OCI-LY3 (cell line): ENCODE results near the gene TRIM41.

ENCODE experiments used
- EZH2phosphoT487 ChIP-seq: fragments of 200-600 bp; shearing (Covaris generic); IDR thresholded peaks from 2 replicates; pipeline ENCODE4 v1.6.1; 2018; ENCODE audit warnings: antibody characterized with exemption, mixed run types, low read depth
- TF ChIP-seq, protein P1 (sequence below): fragments of 200-600, 300-600 bp; sonication (generic); IDR thresholded peaks from 2 replicates; pipeline ENCODE4 v1.5.1; 2014; ENCODE audit warnings: antibody characterized with exemption, low read length, low read depth

DNA sequence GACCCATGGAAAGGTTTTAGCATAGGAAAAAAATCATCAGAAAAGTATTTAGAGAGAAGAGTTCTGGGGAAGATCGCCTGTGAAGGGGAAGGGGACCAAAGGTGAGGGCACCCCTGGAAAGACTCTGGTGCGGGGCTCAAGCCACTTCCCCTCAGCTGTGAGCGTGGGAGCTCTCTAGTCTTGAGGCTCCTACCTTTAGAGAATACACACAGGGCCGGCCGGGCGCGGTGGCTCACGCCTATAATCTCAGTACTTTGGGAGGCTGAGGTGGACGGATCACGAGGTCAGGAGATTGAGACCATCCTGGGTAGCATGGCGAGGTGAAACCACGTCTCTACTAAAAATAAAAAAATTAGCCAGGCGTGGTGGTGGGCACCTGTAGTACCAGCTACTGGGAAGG, 6.9 kb downstream of the TRIM41 start:
- TF ChIP-seq, protein P1, sequence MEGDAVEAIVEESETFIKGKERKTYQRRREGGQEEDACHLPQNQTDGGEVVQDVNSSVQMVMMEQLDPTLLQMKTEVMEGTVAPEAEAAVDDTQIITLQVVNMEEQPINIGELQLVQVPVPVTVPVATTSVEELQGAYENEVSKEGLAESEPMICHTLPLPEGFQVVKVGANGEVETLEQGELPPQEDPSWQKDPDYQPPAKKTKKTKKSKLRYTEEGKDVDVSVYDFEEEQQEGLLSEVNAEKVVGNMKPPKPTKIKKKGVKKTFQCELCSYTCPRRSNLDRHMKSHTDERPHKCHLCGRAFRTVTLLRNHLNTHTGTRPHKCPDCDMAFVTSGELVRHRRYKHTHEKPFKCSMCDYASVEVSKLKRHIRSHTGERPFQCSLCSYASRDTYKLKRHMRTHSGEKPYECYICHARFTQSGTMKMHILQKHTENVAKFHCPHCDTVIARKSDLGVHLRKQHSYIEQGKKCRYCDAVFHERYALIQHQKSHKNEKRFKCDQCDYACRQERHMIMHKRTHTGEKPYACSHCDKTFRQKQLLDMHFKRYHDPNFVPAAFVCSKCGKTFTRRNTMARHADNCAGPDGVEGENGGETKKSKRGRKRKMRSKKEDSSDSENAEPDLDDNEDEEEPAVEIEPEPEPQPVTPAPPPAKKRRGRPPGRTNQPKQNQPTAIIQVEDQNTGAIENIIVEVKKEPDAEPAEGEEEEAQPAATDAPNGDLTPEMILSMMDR, result no peak
- TF ChIP-seq EZH2phosphoT487, result no peak
